Measurements from ENCODE around the gene DNASE1L3. TPM values are rescaled to one million over a fixed set of nuclear protein-coding genes. Genes with fewer than 3 reads are reported as not detected.
A peak's percentile ranks its signal among the peaks of the same experiment; 100 is the strongest.

The DNASE1L3 gene
- total RNA-seq, 1 experiment from 2014 or later, result 0.36 TPM

DNA sequence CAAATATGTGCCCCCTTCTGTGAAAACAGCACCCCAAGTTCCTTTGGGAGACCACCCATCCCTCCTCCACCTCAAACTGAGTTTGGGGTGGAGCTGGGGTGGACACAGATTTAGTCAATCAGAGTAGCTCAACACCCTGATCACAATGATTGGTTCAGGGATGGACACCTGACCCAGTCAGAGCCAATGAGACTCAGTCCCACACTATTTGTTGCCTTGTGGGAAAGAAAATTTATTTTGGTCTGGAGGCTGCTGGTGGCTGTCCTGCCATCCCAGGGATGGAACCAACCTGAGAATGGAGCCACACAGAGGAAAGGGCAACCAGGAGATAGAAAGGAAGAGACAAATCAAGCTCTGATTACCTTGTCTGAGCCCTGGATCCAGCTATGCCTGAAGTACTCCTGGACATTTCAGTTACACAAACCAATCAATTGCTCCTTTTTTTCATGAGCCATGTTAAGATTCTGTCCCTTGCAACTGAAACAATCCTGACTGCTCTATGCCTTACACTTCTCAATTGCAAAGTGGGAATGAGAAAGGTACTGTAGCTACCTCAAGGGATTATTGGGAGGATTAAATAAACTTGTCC, 10.6 kb downstream of the DNASE1L3 start:
- no peaks in the 10 kb centered on the region for H3K9me2 ChIP-seq (replicated peaks; ENCODE audit: low read length)
- H3K4me3 ChIP-seq (ENCODE audit: low read length), result no peak overlapping the region
- ATAC-seq (no peak), DNase-seq (no peak)
- no peak overlapping the region for H3K9ac ChIP-seq (ENCODE audit: low read length)
- no peaks in the 10 kb centered on the region for H3K79me2 ChIP-seq (ENCODE audit: low read length)
- no peak overlapping the region for H3K4me2 ChIP-seq (ENCODE audit: low read length)
- BruUV-seq (replicated peaks), result no TSS peak
- no peaks in the 10 kb centered on the region for H3K9me3 ChIP-seq (ENCODE audit: low read length)
- no peaks in the 10 kb centered on the region for H3F3A ChIP-seq (ENCODE audit: low read length, unreplicated experiment)
- H3K27me3 ChIP-seq (ENCODE audit: low read length), result no peaks in the 10 kb centered on the region
- no peaks in the 10 kb centered on the region for H4K20me1 ChIP-seq (ENCODE audit: low read length)
- peaks cover 12% of the 10 kb centered on the region for H3K4me1 ChIP-seq (ENCODE audit: insufficient read depth, low read length)
- POLR2A ChIA-PET (ENCODE audit: unreplicated experiment), result no interaction called here
- H3K27ac ChIP-seq (ENCODE audit: low read length), result no peak overlapping the region
- H2AFZ ChIP-seq (ENCODE audit: low read length), result no peak overlapping the region
- CTCF ChIA-PET, result no interaction called here
- intact Hi-C loops (cut with micrococcal nuclease), result no loop called here
- H3K36me3 ChIP-seq (ENCODE audit: low read depth, low read length), result no peaks in the 10 kb centered on the region
- TF ChIP-seq EZH2phosphoT487 (IDR thresholded peaks at IDR 0.05; ENCODE audit: borderline replicate concordance, low read length) (no peak), EZH2 (IDR thresholded peaks at IDR 0.05; ENCODE audit: low read length, unreplicated experiment) (no peak)
- TF ChIP-seq, protein P1, sequence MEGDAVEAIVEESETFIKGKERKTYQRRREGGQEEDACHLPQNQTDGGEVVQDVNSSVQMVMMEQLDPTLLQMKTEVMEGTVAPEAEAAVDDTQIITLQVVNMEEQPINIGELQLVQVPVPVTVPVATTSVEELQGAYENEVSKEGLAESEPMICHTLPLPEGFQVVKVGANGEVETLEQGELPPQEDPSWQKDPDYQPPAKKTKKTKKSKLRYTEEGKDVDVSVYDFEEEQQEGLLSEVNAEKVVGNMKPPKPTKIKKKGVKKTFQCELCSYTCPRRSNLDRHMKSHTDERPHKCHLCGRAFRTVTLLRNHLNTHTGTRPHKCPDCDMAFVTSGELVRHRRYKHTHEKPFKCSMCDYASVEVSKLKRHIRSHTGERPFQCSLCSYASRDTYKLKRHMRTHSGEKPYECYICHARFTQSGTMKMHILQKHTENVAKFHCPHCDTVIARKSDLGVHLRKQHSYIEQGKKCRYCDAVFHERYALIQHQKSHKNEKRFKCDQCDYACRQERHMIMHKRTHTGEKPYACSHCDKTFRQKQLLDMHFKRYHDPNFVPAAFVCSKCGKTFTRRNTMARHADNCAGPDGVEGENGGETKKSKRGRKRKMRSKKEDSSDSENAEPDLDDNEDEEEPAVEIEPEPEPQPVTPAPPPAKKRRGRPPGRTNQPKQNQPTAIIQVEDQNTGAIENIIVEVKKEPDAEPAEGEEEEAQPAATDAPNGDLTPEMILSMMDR (conservative IDR thresholded peaks at IDR 0.05; ENCODE audit: low read depth, low read length), result no peak

GRCh38 chr3:58198804-58199203, 12.0 kb downstream of the DNASE1L3 start:
- Histone ChIP-seq H3K27ac (ENCODE audit: low read length) (peak overlapping the region; percentile 50), H3K36me3 (ENCODE audit: low read depth, low read length) (no peaks in the 10 kb centered on the region), H3K9me3 (ENCODE audit: low read length) (no peaks in the 10 kb centered on the region), H4K20me1 (ENCODE audit: low read length) (no peaks in the 10 kb centered on the region), H3K4me2 (ENCODE audit: low read length) (0 out of 2 replicates have a peak overlapping the region, but pooled peaks have one; percentile 13), H3K9ac (ENCODE audit: low read length) (no peak overlapping the region), H2AFZ (ENCODE audit: low read length) (peak overlapping the region; percentile 10; the same call in 1 of the 2 replicates), H3K4me3 (ENCODE audit: low read length) (no peak overlapping the region), H3K4me1 (ENCODE audit: insufficient read depth, low read length) (peaks cover 12% of the 10 kb centered on the region), H3K79me2 (ENCODE audit: low read length) (no peaks in the 10 kb centered on the region), H3K9me2 (replicated peaks; ENCODE audit: low read length) (no peaks in the 10 kb centered on the region), H3K27me3 (ENCODE audit: low read length) (no peaks in the 10 kb centered on the region), H3F3A (ENCODE audit: low read length, unreplicated experiment) (no peaks in the 10 kb centered on the region)
- POLR2A ChIA-PET (ENCODE audit: unreplicated experiment), result no interaction called here
- CTCF ChIA-PET, result no interaction called here
- intact Hi-C loops (cut with micrococcal nuclease), result no loop called here
- TF ChIP-seq, protein P1 (conservative IDR thresholded peaks at IDR 0.05; ENCODE audit: low read depth, low read length), result no peak
- TF ChIP-seq EZH2 (IDR thresholded peaks at IDR 0.05; ENCODE audit: low read length, unreplicated experiment) (no peak), EZH2phosphoT487 (IDR thresholded peaks at IDR 0.05; ENCODE audit: borderline replicate concordance, low read length) (no peak)
- no peak; the same call in 1 of the 2 replicates for ATAC-seq
- no peak for DNase-seq
- BruUV-seq (replicated peaks), result no TSS peak

DNA sequence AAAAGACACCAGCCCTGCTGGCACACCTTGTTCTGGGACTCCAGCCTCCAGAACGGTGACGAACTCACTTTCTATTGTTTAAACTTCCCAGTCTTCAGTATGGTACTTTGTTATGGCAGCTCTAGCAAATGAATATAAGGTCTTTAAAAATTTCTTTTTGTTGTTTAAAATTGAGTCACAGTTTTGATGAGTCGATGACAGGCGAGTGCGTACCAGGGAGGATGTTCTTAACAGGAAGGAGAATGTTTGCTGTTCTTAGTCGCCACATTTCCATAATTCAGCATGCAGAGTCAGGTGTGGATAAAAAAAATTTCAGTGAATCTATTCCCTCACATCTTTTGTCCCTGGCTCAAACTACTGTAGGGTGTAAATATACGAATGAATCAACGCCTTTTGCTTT, 12.4 kb downstream of the DNASE1L3 start:
- Histone ChIP-seq H3K4me3 (ENCODE audit: low read length) (no peak overlapping the region), H3K27ac (ENCODE audit: low read length) (peak overlapping the region; percentile 50), H3K9me3 (ENCODE audit: low read length) (no peaks in the 10 kb centered on the region), H3K79me2 (ENCODE audit: low read length) (no peaks in the 10 kb centered on the region), H3F3A (ENCODE audit: low read length, unreplicated experiment) (no peaks in the 10 kb centered on the region), H3K4me1 (ENCODE audit: insufficient read depth, low read length) (peaks cover 12% of the 10 kb centered on the region), H3K4me2 (ENCODE audit: low read length) (0 out of 2 replicates have a peak overlapping the region, but pooled peaks have one; percentile 13), H3K9me2 (replicated peaks; ENCODE audit: low read length) (no peaks in the 10 kb centered on the region), H3K9ac (ENCODE audit: low read length) (no peak overlapping the region), H3K27me3 (ENCODE audit: low read length) (no peaks in the 10 kb centered on the region), H3K36me3 (ENCODE audit: low read depth, low read length) (no peaks in the 10 kb centered on the region), H2AFZ (ENCODE audit: low read length) (peak overlapping the region; percentile 10; the same call in 1 of the 2 replicates), H4K20me1 (ENCODE audit: low read length) (no peaks in the 10 kb centered on the region)
- intact Hi-C loops (cut with micrococcal nuclease), result no loop called here
- DNase-seq, result peak; percentile 50
- BruUV-seq (replicated peaks), result no TSS peak
- ATAC-seq, result peak; percentile 87
- TF ChIP-seq EZH2 (IDR thresholded peaks at IDR 0.05; ENCODE audit: low read length, unreplicated experiment), result no peak
- no peak for TF ChIP-seq EZH2phosphoT487 (IDR thresholded peaks at IDR 0.05; ENCODE audit: borderline replicate concordance, low read length)
- TF ChIP-seq, protein P1 (conservative IDR thresholded peaks at IDR 0.05; ENCODE audit: low read depth, low read length), result no peak
- CTCF ChIA-PET, result no interaction called here
- POLR2A ChIA-PET (ENCODE audit: unreplicated experiment), result interaction anchor here (0.7 kb wide), 1 partner anchor 8 kb away, joined by 3 read pairs; no protein-coding TSS in a partner anchor

All from PC-3 (cell line).